Breast epithelium (tissue), 4 donors: Measurements from ENCODE around the gene UCHL1. TPM values are rescaled to one million over a fixed set of nuclear protein-coding genes. Genes with fewer than 3 reads are reported as not detected.

ENCODE experiments used
- DNase-seq, 2 donors: peaks; one replicate each; pipeline ENCODE4 v3.0.0-alpha.2; 2019; ENCODE audit warnings: low spot score in 2 of 2
- H3K27ac ChIP-seq, 2 donors: fragments of 200-600 bp; sonication (generic) in 1 of 2; one replicate each; pipeline ENCODE4 v1.5.1; 2016 to 2019; ENCODE audit warnings: mild to moderate bottlenecking in 1 of 2
- H3K27me3 ChIP-seq, 2 donors: fragments of 200-600 bp; sonication (generic) in 1 of 2; one replicate each; pipeline versions ENCODE4 v1.5.1 to v1.6.0; 2017 to 2019; ENCODE audit warnings: control low read depth in 1 of 2, mild to moderate bottlenecking in 1 of 2
- H3K36me3 ChIP-seq: fragments of 200-600 bp; one replicate; pipeline ENCODE4 v1.5.1; 2019
- H3K4me1 ChIP-seq, 2 donors: fragments of 200-600 bp; sonication (generic); one replicate each; pipeline ENCODE4 v1.5.1; 2016 to 2019; ENCODE audit warnings: control low read depth in 1 of 2
- H3K4me3 ChIP-seq, 3 donors: fragments of 200-600 bp; sonication (generic); 1 replicate in 2 of 3; 2 replicates in 1 of 3; pipeline ENCODE4 v1.5.1; 2016 to 2019; ENCODE audit warnings: mild to moderate bottlenecking in 3 of 3, moderate library complexity in 2 of 3
- H3K9me3 ChIP-seq, 2 donors: fragments of 200-600 bp; sonication (generic) in 1 of 2; one replicate each; pipeline ENCODE4 v1.5.1; 2016 to 2019; ENCODE audit warnings: control low read depth in 1 of 2
- POLR2A ChIP-seq: fragments of 450-650 bp; IDR thresholded peaks from one replicate; pipeline ENCODE4 v1.6.1; 2016; ENCODE audit warnings: antibody characterized with exemption, mild to moderate bottlenecking, moderate library complexity
- POLR2AphosphoS5 ChIP-seq, 3 donors: sonication (generic); formaldehyde crosslinking; IDR thresholded peaks; one replicate each; pipeline ENCODE4 v1.6.1; 2017; ENCODE audit warnings: antibody characterized with exemption in 3 of 3
- intact Hi-C: fragments of 100-400 bp; cut with DNase I; formaldehyde crosslinking; loops from one replicate; pipeline ENCODE4 v1.15.1; 2023; ENCODE audit warnings: low total_unique reads
- total RNA-seq, 3 donors: library from RNA; depleted of rRNA; stranded (reverse); fragments of >200 nt; gene quantifications; one replicate each; pipeline ENCODE4 v1.1.0, GENCODE V29; 2016
- TF ChIP-seq, protein P1 (sequence below), 3 donors: fragments of 450-650 bp; IDR thresholded peaks; one replicate each; pipeline ENCODE4 v1.5.1; 2016 to 2017; ENCODE audit warnings: antibody characterized with exemption in 3 of 3, mild to moderate bottlenecking in 3 of 3, moderate library complexity in 3 of 3

The UCHL1 gene
- total RNA-seq, 3 donors from 2014 or later = 21.3 to 143 (median 33.1) TPM

GRCh38 chr4:41285864-41286235, 29.1 kb downstream of the UCHL1 start:
- Histone ChIP-seq H3K4me3 (no peak overlapping the region), H3K36me3 (no peaks in the 10 kb centered on the region), H3K9me3 (no peaks in the 10 kb centered on the region), H3K27ac (no peak overlapping the region), H3K27me3 (no peaks in the 10 kb centered on the region), H3K4me1 (no peaks in the 10 kb centered on the region)
- intact Hi-C loops = loop anchor here (10.0 kb wide), 2 partner anchors 209 to 359 kb away; no protein-coding TSS in a partner anchor
- DNase-seq = no peak
- TF ChIP-seq, protein P1, sequence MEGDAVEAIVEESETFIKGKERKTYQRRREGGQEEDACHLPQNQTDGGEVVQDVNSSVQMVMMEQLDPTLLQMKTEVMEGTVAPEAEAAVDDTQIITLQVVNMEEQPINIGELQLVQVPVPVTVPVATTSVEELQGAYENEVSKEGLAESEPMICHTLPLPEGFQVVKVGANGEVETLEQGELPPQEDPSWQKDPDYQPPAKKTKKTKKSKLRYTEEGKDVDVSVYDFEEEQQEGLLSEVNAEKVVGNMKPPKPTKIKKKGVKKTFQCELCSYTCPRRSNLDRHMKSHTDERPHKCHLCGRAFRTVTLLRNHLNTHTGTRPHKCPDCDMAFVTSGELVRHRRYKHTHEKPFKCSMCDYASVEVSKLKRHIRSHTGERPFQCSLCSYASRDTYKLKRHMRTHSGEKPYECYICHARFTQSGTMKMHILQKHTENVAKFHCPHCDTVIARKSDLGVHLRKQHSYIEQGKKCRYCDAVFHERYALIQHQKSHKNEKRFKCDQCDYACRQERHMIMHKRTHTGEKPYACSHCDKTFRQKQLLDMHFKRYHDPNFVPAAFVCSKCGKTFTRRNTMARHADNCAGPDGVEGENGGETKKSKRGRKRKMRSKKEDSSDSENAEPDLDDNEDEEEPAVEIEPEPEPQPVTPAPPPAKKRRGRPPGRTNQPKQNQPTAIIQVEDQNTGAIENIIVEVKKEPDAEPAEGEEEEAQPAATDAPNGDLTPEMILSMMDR (IDR thresholded peaks at IDR 0.05) = no peak
- TF ChIP-seq POLR2A = no peak
- TF ChIP-seq POLR2AphosphoS5 (IDR thresholded peaks at IDR 0.05) = no peak

- no peaks in the 10 kb centered on the region for H3K4me1 ChIP-seq
- intact Hi-C loops = loop anchor here (10.0 kb wide), 2 partner anchors 208 to 358 kb away; no protein-coding TSS in a partner anchor
- no peak for TF ChIP-seq POLR2AphosphoS5 (IDR thresholded peaks at IDR 0.05)
- TF ChIP-seq, protein P1 (IDR thresholded peaks at IDR 0.05) = no peak
- no peak for TF ChIP-seq POLR2A
- no peaks in the 10 kb centered on the region for H3K9me3 ChIP-seq
- no peak for DNase-seq
- H3K36me3 ChIP-seq = no peaks in the 10 kb centered on the region
- H3K27me3 ChIP-seq = no peaks in the 10 kb centered on the region
- H3K27ac ChIP-seq = no peak overlapping the region
- H3K4me3 ChIP-seq = no peak overlapping the region
Observed at GRCh38 chr4:41287005-41287404, 30.3 kb downstream of the UCHL1 start.

GRCh38 chr4:41287852-41288251, 31.1 kb downstream of the UCHL1 start:
- Histone ChIP-seq H3K27me3 (no peaks in the 10 kb centered on the region), H3K36me3 (no peaks in the 10 kb centered on the region), H3K4me1 (no peaks in the 10 kb centered on the region), H3K9me3 (no peaks in the 10 kb centered on the region), H3K4me3 (no peak overlapping the region), H3K27ac (no peak overlapping the region)
- intact Hi-C loops = loop anchor here (10.0 kb wide), 2 partner anchors 207 to 357 kb away; no protein-coding TSS in a partner anchor
- TF ChIP-seq, protein P1 (IDR thresholded peaks at IDR 0.05) = no peak
- TF ChIP-seq POLR2A (no peak), POLR2AphosphoS5 (IDR thresholded peaks at IDR 0.05) (no peak)
- DNase-seq = no peak

DNA sequence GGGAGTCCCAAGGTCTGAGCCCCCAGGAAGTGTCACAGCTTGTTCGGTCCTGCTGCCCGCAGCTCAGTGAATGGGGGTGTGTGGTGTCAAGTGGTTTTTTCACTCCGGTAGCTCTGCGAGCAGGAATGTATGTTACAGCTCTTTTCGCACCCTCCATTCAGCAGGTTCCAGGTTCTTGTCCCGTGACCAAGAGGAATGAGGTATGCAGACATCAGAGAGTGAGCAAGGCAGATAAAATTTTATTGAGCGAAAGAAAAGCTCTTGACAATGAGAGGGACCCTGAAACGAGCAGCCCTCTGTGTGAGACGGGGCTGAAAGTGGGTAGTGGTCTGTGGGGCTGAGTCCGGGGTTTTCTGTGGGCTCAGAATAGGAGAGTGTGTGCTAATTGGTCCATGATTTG, 31.5 kb downstream of the UCHL1 start:
- intact Hi-C loops = loop anchor here (10.0 kb wide), 2 partner anchors 207 to 357 kb away; no protein-coding TSS in a partner anchor
- no peak for DNase-seq

DNA sequence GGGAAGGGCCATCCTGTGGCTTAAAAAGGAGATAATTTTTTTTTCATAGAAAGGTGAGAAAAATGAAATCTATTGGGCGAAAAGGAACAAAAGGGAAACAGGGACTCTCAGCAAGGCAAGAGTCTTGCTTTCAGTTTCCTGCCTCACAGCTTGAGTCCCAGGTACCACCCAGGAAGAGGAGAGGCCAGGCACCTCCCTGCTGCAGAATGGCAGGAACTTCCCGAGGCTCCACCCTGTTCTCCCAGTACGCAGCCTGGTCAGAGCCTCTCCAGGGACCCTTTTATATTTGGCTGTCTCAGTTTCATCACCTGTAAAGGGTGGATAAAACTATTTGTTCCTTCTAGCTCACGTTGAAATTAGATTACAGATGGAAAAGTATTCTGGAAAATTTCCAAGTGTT, 33.8 kb downstream of the UCHL1 start:
- H3K27me3 ChIP-seq = no peaks in the 10 kb centered on the region
- no peak for TF ChIP-seq POLR2A
- TF ChIP-seq POLR2AphosphoS5 (IDR thresholded peaks at IDR 0.05) = no peak
- TF ChIP-seq, protein P1 (IDR thresholded peaks at IDR 0.05) = no peak
- no peak overlapping the region for H3K27ac ChIP-seq
- H3K4me1 ChIP-seq = no peaks in the 10 kb centered on the region
- no peaks in the 10 kb centered on the region for H3K36me3 ChIP-seq
- no peak for DNase-seq
- intact Hi-C loops = no loop called here
- no peak overlapping the region for H3K4me3 ChIP-seq
- H3K9me3 ChIP-seq = peaks cover 12 to 20% of the 10 kb centered on the region in 2 donors

More for the DNA sequence above, 31.5 kb downstream of the UCHL1 start:
- no peak for TF ChIP-seq POLR2A
- TF ChIP-seq, protein P1 (IDR thresholded peaks at IDR 0.05) = no peak
- no peak overlapping the region for H3K27ac ChIP-seq
- H3K27me3 ChIP-seq = no peaks in the 10 kb centered on the region
- H3K4me3 ChIP-seq = no peak overlapping the region
- H3K36me3 ChIP-seq = no peaks in the 10 kb centered on the region
- H3K9me3 ChIP-seq = peaks cover 0 to 4% of the 10 kb centered on the region in 2 donors
- H3K4me1 ChIP-seq = no peaks in the 10 kb centered on the region
